ENCODE measurements around the gene OPCML.

OPCML gene

GRCh38 chr11:132803436-132803835 lies 728.9 kb downstream of the OPCML start:
- TF ChIP-seq CTCF (IDR thresholded peaks at IDR 0.05; ENCODE audit: control insufficient read depth, insufficient read depth, low read depth, low read length, missing control alignments) = no peak
- H3K4me3 ChIP-seq (ENCODE audit: control insufficient read depth, low read depth, low read length) = no peak overlapping the region
- DNase-seq (ENCODE audit: low read depth) = no peak

DNA sequence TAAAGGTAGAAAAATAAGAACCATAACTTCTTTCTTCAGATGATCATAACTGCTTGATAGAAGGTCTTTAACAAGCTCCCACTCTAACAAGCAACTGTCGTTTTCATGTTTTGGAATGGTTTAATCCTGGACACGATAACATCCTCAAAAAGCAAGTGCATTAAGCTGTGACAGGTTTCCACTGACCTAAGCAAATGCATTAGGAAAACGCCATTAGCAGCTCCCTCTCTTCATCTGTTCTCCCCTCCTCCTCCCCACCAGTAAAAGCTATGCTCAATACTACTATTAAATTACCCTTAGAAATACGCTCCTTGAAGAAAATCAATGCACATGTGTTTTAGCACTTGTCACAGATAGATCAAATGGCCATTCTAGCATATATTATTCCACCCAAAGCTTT lies 729.4 kb downstream of the OPCML start:
- no peak for DNase-seq (ENCODE audit: low read depth)
- no peak for TF ChIP-seq CTCF (IDR thresholded peaks at IDR 0.05; ENCODE audit: control insufficient read depth, insufficient read depth, low read depth, low read length, missing control alignments)
- H3K4me3 ChIP-seq (ENCODE audit: control insufficient read depth, low read depth, low read length) = no peak overlapping the region

DNA sequence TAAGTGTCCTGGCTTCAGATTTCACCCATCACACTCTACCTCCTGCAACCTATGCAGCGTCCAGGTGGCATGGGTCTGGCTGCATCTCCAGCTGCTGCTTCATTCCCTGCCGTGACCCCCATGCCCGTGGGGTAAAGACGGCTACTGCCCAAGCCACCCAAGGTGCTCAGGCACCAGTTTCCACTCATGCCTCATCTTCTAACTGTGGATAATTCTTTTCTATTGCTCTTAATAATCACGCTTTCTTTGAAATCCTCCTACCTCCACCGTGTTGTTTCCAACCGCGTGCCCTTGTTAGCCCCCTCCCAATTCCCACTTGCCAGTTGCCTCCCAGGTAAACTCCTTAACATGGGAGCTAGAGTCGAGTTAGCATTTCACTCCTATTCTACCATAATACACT lies 738.5 kb downstream of the OPCML start:
- no peak overlapping the region for H3K4me3 ChIP-seq (ENCODE audit: control insufficient read depth, low read depth, low read length)
- DNase-seq (ENCODE audit: low read depth) = no peak
- no peak for TF ChIP-seq CTCF (IDR thresholded peaks at IDR 0.05; ENCODE audit: control insufficient read depth, insufficient read depth, low read depth, low read length, missing control alignments)

DNA sequence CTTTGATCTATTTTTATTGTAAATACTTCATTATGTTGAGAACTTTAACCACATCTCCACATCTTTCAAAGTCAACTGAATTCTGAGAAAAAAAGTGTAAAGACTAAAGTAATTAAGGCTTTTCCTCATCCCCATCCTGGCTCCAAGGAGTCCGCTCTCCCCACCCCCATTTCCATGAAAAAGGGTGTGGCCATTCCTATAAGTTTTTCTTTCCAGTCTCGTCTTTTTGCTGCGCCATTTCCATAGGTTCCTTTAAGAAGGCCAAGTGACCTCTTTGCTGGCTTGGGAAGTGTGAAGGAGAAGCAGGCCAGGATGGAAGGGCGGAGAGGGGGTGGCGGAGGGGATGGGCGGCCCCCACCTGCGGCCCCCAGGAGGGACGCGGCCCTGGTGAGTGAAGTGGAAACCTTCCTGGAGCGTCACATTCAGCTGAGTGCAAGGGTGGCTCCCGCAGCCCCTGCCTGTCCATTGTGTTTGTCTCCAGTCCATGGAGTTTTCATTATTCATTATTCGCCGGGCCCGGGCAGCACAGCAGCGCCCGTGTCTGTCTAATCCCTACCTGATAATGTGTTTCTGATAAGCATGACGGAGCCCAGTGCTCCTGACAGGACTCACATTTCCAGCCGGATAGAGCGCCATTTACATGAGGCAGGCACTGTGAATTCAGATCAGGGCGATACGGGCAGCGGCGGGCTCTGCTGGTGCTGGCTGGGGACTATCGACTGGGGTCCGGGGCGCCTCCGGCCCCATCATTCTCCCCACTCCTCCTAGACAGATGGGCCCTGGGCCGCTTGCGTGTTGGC lies 739.8 kb downstream of the OPCML start:
- no peak for DNase-seq (ENCODE audit: low read depth)
- TF ChIP-seq CTCF (IDR thresholded peaks at IDR 0.05; ENCODE audit: control insufficient read depth, insufficient read depth, low read depth, low read length, missing control alignments) = no peak
- H3K4me3 ChIP-seq (ENCODE audit: control insufficient read depth, low read depth, low read length) = no peak overlapping the region

- H3K4me3 ChIP-seq (ENCODE audit: control insufficient read depth, low read depth, low read length) = no peak overlapping the region
- TF ChIP-seq CTCF (IDR thresholded peaks at IDR 0.05; ENCODE audit: control insufficient read depth, insufficient read depth, low read depth, low read length, missing control alignments) = no peak
- no peak for DNase-seq (ENCODE audit: low read depth)
These were observed 741.3 kb downstream of the OPCML start for GRCh38 chr11:132790971-132791370.

DNA sequence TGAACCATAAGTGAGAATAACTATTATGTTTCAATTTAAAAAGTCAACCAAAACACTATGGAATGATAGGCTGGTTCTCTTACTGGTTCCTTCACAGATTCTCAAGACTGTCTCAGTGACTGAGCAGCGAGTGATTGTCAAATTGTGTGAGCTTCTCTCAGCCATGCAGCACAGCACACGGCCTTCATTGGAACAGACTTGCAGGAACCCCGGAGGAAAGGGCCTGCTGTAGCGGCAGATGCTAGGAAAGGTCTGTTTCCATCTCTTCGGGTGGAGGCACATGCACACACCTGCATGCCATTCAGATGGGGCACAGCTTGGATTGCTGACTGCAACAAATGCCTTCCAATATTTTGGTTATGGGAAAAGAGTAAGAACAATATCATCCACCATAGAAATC lies 741.8 kb downstream of the OPCML start:
- H3K4me3 ChIP-seq (ENCODE audit: control insufficient read depth, low read depth, low read length) = no peak overlapping the region
- DNase-seq (ENCODE audit: low read depth) = no peak
- TF ChIP-seq CTCF (IDR thresholded peaks at IDR 0.05; ENCODE audit: control insufficient read depth, insufficient read depth, low read depth, low read length, missing control alignments) = no peak

All from AG09309 (cell line).